HEK293 (cell line): ENCODE measurements around the gene RBMS1.

Source experiments
- HOXD13 ChIP-seq: sonication (generic); formaldehyde crosslinking; IDR thresholded peaks from 2 replicates; pipeline ENCODE4 v1.8.0; 2022; ENCODE audit warnings: missing genetic modification reagents, borderline replicate concordance
- KLF16 ChIP-seq: fragments of 450-650 bp; formaldehyde crosslinking; IDR thresholded peaks from 2 replicates; pipeline ENCODE4 v1.5.1; 2017; ENCODE audit warnings: missing biosample characterization, missing genetic modification characterization
- KLF8 ChIP-seq: fragments of 450-650 bp; formaldehyde crosslinking; IDR thresholded peaks from 2 replicates; pipeline ENCODE4 v1.5.1; 2016; ENCODE audit warnings: missing biosample characterization, missing genetic modification characterization
- MEIS1 ChIP-seq: sonication (generic); formaldehyde crosslinking; IDR thresholded peaks from 2 replicates; pipeline ENCODE4 v1.8.1; 2022; ENCODE audit warnings: missing genetic modification reagents, mild to moderate bottlenecking, borderline replicate concordance
- MZF1 ChIP-seq: fragments of 450-650 bp; formaldehyde crosslinking; IDR thresholded peaks from 2 replicates; pipeline ENCODE4 v1.5.1; 2017; ENCODE audit warnings: missing biosample characterization, missing genetic modification characterization, borderline replicate concordance
- OSR2 ChIP-seq: fragments of 450-650 bp; formaldehyde crosslinking; IDR thresholded peaks from 2 replicates; pipeline ENCODE4 v1.5.1; 2016; ENCODE audit warnings: missing biosample characterization, missing genetic modification characterization
- OVOL3 ChIP-seq: fragments of 450-650 bp; formaldehyde crosslinking; IDR thresholded peaks from 2 replicates; pipeline ENCODE4 v1.5.1; 2016; ENCODE audit warnings: missing biosample characterization, missing genetic modification characterization
- PRDM6 ChIP-seq: fragments of 450-650 bp; formaldehyde crosslinking; IDR thresholded peaks from 2 replicates; pipeline ENCODE4 v1.5.1; 2017; ENCODE audit warnings: missing biosample characterization, missing genetic modification characterization
- RBAK ChIP-seq: fragments of 450-650 bp; formaldehyde crosslinking; IDR thresholded peaks from 2 replicates; pipeline ENCODE4 v1.5.1; 2016; ENCODE audit warnings: missing biosample characterization, missing genetic modification characterization
- ZBTB21 ChIP-seq: fragments of 450-650 bp; formaldehyde crosslinking; IDR thresholded peaks from 2 replicates; pipeline ENCODE4 v1.5.1; 2017; ENCODE audit warnings: missing biosample characterization, missing genetic modification characterization
- ZBTB44 ChIP-seq: fragments of 450-650 bp; IDR thresholded peaks from 2 replicates; pipeline ENCODE4 v1.5.1; 2018; ENCODE audit warnings: missing biosample characterization, mild to moderate bottlenecking, missing genetic modification characterization
- ZBTB48 ChIP-seq: fragments of 450-650 bp; formaldehyde crosslinking; IDR thresholded peaks from 2 replicates; pipeline ENCODE4 v1.5.1; 2016; ENCODE audit warnings: missing biosample characterization, missing genetic modification characterization
- ZBTB8A ChIP-seq: fragments of 450-650 bp; formaldehyde crosslinking; IDR thresholded peaks from 2 replicates; pipeline ENCODE4 v1.5.1; 2016; ENCODE audit warnings: missing biosample characterization, missing genetic modification characterization
- ZNF112 ChIP-seq: fragments of 450-650 bp; formaldehyde crosslinking; IDR thresholded peaks from 2 replicates; pipeline ENCODE4 v1.5.0; 2017; ENCODE audit warnings: missing biosample characterization, missing genetic modification characterization
- ZNF121 ChIP-seq: fragments of 450-650 bp; formaldehyde crosslinking; IDR thresholded peaks from 2 replicates; pipeline ENCODE4 v1.5.1; 2016; ENCODE audit warnings: missing biosample characterization, missing genetic modification characterization
- ZNF138 ChIP-seq: fragments of 450-650 bp; formaldehyde crosslinking; IDR thresholded peaks from 2 replicates; pipeline ENCODE4 v1.5.1; 2016; ENCODE audit warnings: missing biosample characterization, missing genetic modification characterization, borderline replicate concordance
- ZNF2 ChIP-seq: fragments of 450-650 bp; formaldehyde crosslinking; IDR thresholded peaks from 2 replicates; pipeline ENCODE4 v1.5.1; 2016; ENCODE audit warnings: missing biosample characterization, missing genetic modification characterization
- ZNF211 ChIP-seq: fragments of 450-650 bp; formaldehyde crosslinking; IDR thresholded peaks from 2 replicates; pipeline ENCODE4 v1.5.1; 2016; ENCODE audit warnings: low read depth, missing biosample characterization, missing genetic modification characterization
- ZNF214 ChIP-seq: fragments of 450-650 bp; formaldehyde crosslinking; IDR thresholded peaks from 2 replicates; pipeline ENCODE4 v1.5.1; 2017; ENCODE audit warnings: missing biosample characterization, mild to moderate bottlenecking, missing genetic modification characterization, borderline replicate concordance
- ZNF223 ChIP-seq: fragments of 450-650 bp; formaldehyde crosslinking; IDR thresholded peaks from 2 replicates; pipeline ENCODE4 v1.5.1; 2016; ENCODE audit warnings: missing biosample characterization, missing genetic modification characterization
- ZNF23 ChIP-seq: fragments of 450-650 bp; formaldehyde crosslinking; IDR thresholded peaks from 2 replicates; pipeline ENCODE4 v1.5.1; 2016; ENCODE audit warnings: missing biosample characterization, missing genetic modification characterization, borderline replicate concordance
- ZNF24 ChIP-seq: fragments of 450-650 bp; formaldehyde crosslinking; IDR thresholded peaks from 2 replicates; pipeline ENCODE4 v1.5.1; 2016; ENCODE audit warnings: missing biosample characterization, missing genetic modification characterization
- ZNF274 ChIP-seq, 2 experiments: fragments of 200-500 bp in 1 of 2; fragments of 450-650 bp in 1 of 2; sonication (Bioruptor generic) in 1 of 2; formaldehyde crosslinking in 1 of 2; IDR thresholded peaks; 2 replicates each; pipeline versions ENCODE4 v1.5.1 to v1.6.1; 2014 to 2016; ENCODE audit warnings: borderline replicate concordance in 1 of 2, inconsistent platforms in 1 of 2, low read length in 1 of 2, missing biosample characterization in 1 of 2, missing genetic modification characterization in 1 of 2
- ZNF292 ChIP-seq: fragments of 450-650 bp; formaldehyde crosslinking; IDR thresholded peaks from 2 replicates; pipeline ENCODE4 v1.5.1; 2016; ENCODE audit warnings: low read depth, missing biosample characterization, missing genetic modification characterization, borderline replicate concordance
- ZNF37A ChIP-seq: fragments of 450-650 bp; IDR thresholded peaks from 2 replicates; pipeline ENCODE4 v1.5.1; 2018; ENCODE audit warnings: missing biosample characterization, missing genetic modification characterization
- ZNF529 ChIP-seq: fragments of 450-650 bp; formaldehyde crosslinking; IDR thresholded peaks from 2 replicates; pipeline ENCODE4 v1.5.1; 2017; ENCODE audit warnings: missing genetic modification characterization, missing biosample characterization; ENCODE audit not compliant: insufficient replicate concordance
- ZNF544 ChIP-seq: fragments of 450-650 bp; formaldehyde crosslinking; IDR thresholded peaks from 2 replicates; pipeline ENCODE4 v1.5.0; 2017; ENCODE audit warnings: missing biosample characterization, missing genetic modification characterization
- ZNF571 ChIP-seq: fragments of 450-650 bp; formaldehyde crosslinking; IDR thresholded peaks from 2 replicates; pipeline ENCODE4 v1.5.0; 2017; ENCODE audit warnings: missing biosample characterization, missing genetic modification characterization
- ZNF623 ChIP-seq: fragments of 450-650 bp; formaldehyde crosslinking; IDR thresholded peaks from 2 replicates; pipeline ENCODE4 v1.5.1; 2016; ENCODE audit warnings: missing biosample characterization, missing genetic modification characterization
- ZNF629 ChIP-seq: fragments of 450-650 bp; formaldehyde crosslinking; IDR thresholded peaks from 2 replicates; pipeline ENCODE4 v1.5.1; 2017; ENCODE audit warnings: missing biosample characterization, missing genetic modification characterization
- ZNF677 ChIP-seq: fragments of 450-650 bp; IDR thresholded peaks from 2 replicates; pipeline ENCODE4 v1.5.0; 2018; ENCODE audit warnings: missing biosample characterization, mild to moderate bottlenecking, missing genetic modification characterization, moderate library complexity
- ZNF704 ChIP-seq: fragments of 450-650 bp; formaldehyde crosslinking; IDR thresholded peaks from 2 replicates; pipeline ENCODE4 v1.5.1; 2016; ENCODE audit warnings: missing biosample characterization, missing genetic modification characterization
- ZNF707 ChIP-seq: fragments of 450-650 bp; formaldehyde crosslinking; IDR thresholded peaks from 2 replicates; pipeline ENCODE4 v1.5.1; 2016; ENCODE audit warnings: missing biosample characterization, missing genetic modification characterization
- ZNF747 ChIP-seq: fragments of 450-650 bp; formaldehyde crosslinking; IDR thresholded peaks from 2 replicates; pipeline ENCODE4 v1.5.1; 2016; ENCODE audit warnings: missing biosample characterization, missing genetic modification characterization
- ZNF768 ChIP-seq: fragments of 450-650 bp; formaldehyde crosslinking; IDR thresholded peaks from 2 replicates; pipeline ENCODE4 v1.5.1; 2018; ENCODE audit warnings: missing biosample characterization, mild to moderate bottlenecking, missing genetic modification characterization
- ZNF791 ChIP-seq: fragments of 450-650 bp; formaldehyde crosslinking; IDR thresholded peaks from 2 replicates; pipeline ENCODE4 v1.5.1; 2016; ENCODE audit warnings: missing biosample characterization, missing genetic modification characterization
- ZSCAN16 ChIP-seq: fragments of 450-650 bp; formaldehyde crosslinking; IDR thresholded peaks from 2 replicates; pipeline ENCODE4 v1.5.1; 2016; ENCODE audit warnings: missing biosample characterization, missing genetic modification characterization
- ZSCAN23 ChIP-seq: fragments of 450-650 bp; formaldehyde crosslinking; IDR thresholded peaks from 2 replicates; pipeline ENCODE4 v1.5.1; 2016; ENCODE audit warnings: missing biosample characterization, missing genetic modification characterization
- ZSCAN30 ChIP-seq: fragments of 450-650 bp; IDR thresholded peaks from 2 replicates; pipeline ENCODE4 v1.5.1; 2018; ENCODE audit warnings: missing biosample characterization, mild to moderate bottlenecking, missing genetic modification characterization, moderate library complexity

Gene RBMS1

GRCh38 chr2:160269803-160270570 lies 223.6 kb downstream of the RBMS1 start (continued):
- TF ChIP-seq ZNF223 (no peak), ZNF274 (IDR thresholded peaks at IDR 0.05; ENCODE audit: low read length) (no peak), ZNF274 (tag by site-specific recombination; IDR thresholded peaks at IDR 0.05; ENCODE audit: borderline replicate concordance) (no peak), ZNF629 (tag by site-specific recombination) (peak; percentile 70), MZF1 (tag by site-specific recombination) (no peak), ZBTB21 (peak; percentile 46; the same call in 1 of the 2 replicates), ZNF138 (tag by site-specific recombination) (no peak), ZNF571 (tag by site-specific recombination) (no peak), MEIS1 (CRISPR knock-in tag) (no peak), ZNF23 (tag by site-specific recombination) (no peak), ZNF24 (tag by site-specific recombination) (peak; percentile 73; the same call in 1 of the 2 replicates), ZSCAN30 (tag by site-specific recombination) (peak; percentile 73; the same call in 1 of the 2 replicates), ZNF292 (tag by site-specific recombination) (no peak), ZNF623 (no peak), OVOL3 (tag by site-specific recombination) (no peak), ZNF791 (no peak), ZNF768 (tag by site-specific recombination) (no peak), ZBTB44 (no peak), ZSCAN16 (tag by site-specific recombination) (no peak), RBAK (no peak), ZNF121 (tag by site-specific recombination) (no peak), ZSCAN23 (no peak), ZNF112 (tag by site-specific recombination) (no peak), ZNF214 (no peak), ZNF747 (tag by site-specific recombination) (no peak), ZBTB8A (tag by site-specific recombination) (peak; percentile 91), ZNF2 (tag by site-specific recombination) (peak; percentile 81; the same call in 1 of the 2 replicates), KLF8 (peak; percentile 58; the same call in 1 of the 2 replicates), PRDM6 (no peak), ZNF529 (tag by site-specific recombination) (no peak), HOXD13 (CRISPR knock-in tag) (no peak; the same call in 1 of the 2 replicates), ZNF544 (tag by site-specific recombination) (no peak), ZNF211 (tag by site-specific recombination) (no peak), OSR2 (tag by site-specific recombination) (no peak), ZBTB48 (peak; percentile 63), ZNF677 (no peak), ZNF37A (no peak), ZNF704 (tag by site-specific recombination) (no peak), KLF16 (tag by site-specific recombination) (no peak; the same call in 1 of the 2 replicates), ZNF707 (no peak)
